Measurements from ENCODE around the gene TIMM22.

GRCh38 chr17:1007310-1008007, 10.5 kb downstream of the TIMM22 start:
- TF ChIP-seq GATA2 (IDR thresholded peaks at IDR 0.05; ENCODE audit: low read depth, low read length) (no peak), GATA3 (IDR thresholded peaks at IDR 0.05; ENCODE audit: low read depth, low read length) (no peak)
